Thymus (tissue), 11 donors: ENCODE results near the gene ENDOV. TPM values are rescaled to one million over a fixed set of nuclear protein-coding genes. Genes with fewer than 3 reads are reported as not detected.

Experiments
- DNase-seq, 9 donors: peaks; one replicate each; pipeline ENCODE4 v3.0.0-alpha.2; 2013; ENCODE audit warnings: low spot score in 9 of 9, low read depth in 6 of 9, missing footprints in 1 of 9
- H3K27ac ChIP-seq, 2 donors: one replicate each; pipeline ENCODE4 v1.5.1; 2013; ENCODE audit warnings: control low read depth in 1 of 2, low read depth in 1 of 2, low read length in 1 of 2, mild to moderate bottlenecking in 1 of 2, moderate library complexity in 1 of 2
- H3K27me3 ChIP-seq, 2 donors: one replicate each; pipeline ENCODE4 v1.5.1; 2013; ENCODE audit warnings: low read length in 1 of 2; ENCODE audit not compliant: control insufficient read depth in 2 of 2, insufficient read depth in 1 of 2
- H3K36me3 ChIP-seq, 2 donors: one replicate each; pipeline ENCODE4 v1.5.1; 2013; ENCODE audit warnings: low read length in 1 of 2, mild to moderate bottlenecking in 1 of 2, moderate library complexity in 1 of 2; ENCODE audit not compliant: control insufficient read depth in 2 of 2, insufficient read depth in 2 of 2
- H3K4me1 ChIP-seq, 2 donors: one replicate each; pipeline ENCODE4 v1.5.1; 2013; ENCODE audit warnings: low read length in 2 of 2; ENCODE audit not compliant: control insufficient read depth in 2 of 2, insufficient read depth in 2 of 2
- H3K4me3 ChIP-seq, 2 donors: one replicate each; pipeline ENCODE4 v1.5.1; 2013; ENCODE audit warnings: low read length in 2 of 2, control low read depth in 1 of 2, mild to moderate bottlenecking in 1 of 2
- H3K9me3 ChIP-seq, 2 donors: one replicate each; pipeline ENCODE4 v1.5.1; 2013; ENCODE audit warnings: low read length in 1 of 2, mild to moderate bottlenecking in 1 of 2; ENCODE audit not compliant: control insufficient read depth in 2 of 2, insufficient read depth in 1 of 2
- WGBS: extraction: QIAGEN DNeasy Blood & Tissue Kit; methylation state at CpG from one replicate; pipeline ENCODE4 v1.1.7; 2013; 5-methylcytosine and 5-hydroxymethylcytosine counted together
- polyA plus RNA-seq: library from polyadenylated mRNA; stranded (reverse); fragments of 200-250 nt; gene quantifications from one replicate; pipeline ENCODE4 v1.2.3, GENCODE V29; 2013
- total RNA-seq: library from RNA; stranded (reverse); fragments of 120-200 nt; gene quantifications from one replicate; pipeline ENCODE4 v1.2.4, GENCODE V29; 2013
- donor health status: healthy.

ENDOV gene
- total and polyA plus RNA-seq, 2 donors, result 8.3 to 20.7 TPM

DNA sequence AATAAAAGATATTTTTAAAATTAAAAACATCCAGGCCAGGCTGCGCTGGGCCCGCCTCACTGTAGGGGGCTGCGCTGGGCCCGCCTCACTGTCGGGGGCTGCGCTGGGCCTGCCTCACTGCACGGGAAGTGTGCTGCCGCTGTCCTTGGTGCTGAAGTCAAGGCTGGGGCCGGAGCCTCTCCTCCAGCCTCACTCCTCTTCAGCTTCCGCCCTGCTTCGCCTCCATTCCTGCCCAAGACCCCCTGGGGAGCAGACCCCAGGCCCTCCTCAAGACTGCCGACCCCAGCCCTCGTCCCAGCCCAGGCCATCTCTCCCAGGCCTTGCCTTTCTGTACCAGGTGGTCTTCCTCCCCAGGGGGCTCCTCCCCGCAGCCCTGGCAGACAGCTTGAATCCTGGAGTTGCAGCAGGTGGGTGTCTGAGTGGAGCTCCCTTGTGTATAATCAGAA, 26.2 kb downstream of the ENDOV start:
- no peak overlapping the region for H3K27ac ChIP-seq
- no peaks in the 10 kb centered on the region for H3K4me1 ChIP-seq
- peaks cover 0 to 48% of the 10 kb centered on the region in 2 donors for H3K27me3 ChIP-seq
- no peaks in the 10 kb centered on the region for H3K9me3 ChIP-seq
- no peaks in the 10 kb centered on the region for H3K36me3 ChIP-seq
- peak in 8 of 9 donors; percentile 46 to 86 (median 66) for DNase-seq
- WGBS, result 50% methylated on average over 14 of the region's 14 CpGs
- H3K4me3 ChIP-seq, result no peak overlapping the region

DNA sequence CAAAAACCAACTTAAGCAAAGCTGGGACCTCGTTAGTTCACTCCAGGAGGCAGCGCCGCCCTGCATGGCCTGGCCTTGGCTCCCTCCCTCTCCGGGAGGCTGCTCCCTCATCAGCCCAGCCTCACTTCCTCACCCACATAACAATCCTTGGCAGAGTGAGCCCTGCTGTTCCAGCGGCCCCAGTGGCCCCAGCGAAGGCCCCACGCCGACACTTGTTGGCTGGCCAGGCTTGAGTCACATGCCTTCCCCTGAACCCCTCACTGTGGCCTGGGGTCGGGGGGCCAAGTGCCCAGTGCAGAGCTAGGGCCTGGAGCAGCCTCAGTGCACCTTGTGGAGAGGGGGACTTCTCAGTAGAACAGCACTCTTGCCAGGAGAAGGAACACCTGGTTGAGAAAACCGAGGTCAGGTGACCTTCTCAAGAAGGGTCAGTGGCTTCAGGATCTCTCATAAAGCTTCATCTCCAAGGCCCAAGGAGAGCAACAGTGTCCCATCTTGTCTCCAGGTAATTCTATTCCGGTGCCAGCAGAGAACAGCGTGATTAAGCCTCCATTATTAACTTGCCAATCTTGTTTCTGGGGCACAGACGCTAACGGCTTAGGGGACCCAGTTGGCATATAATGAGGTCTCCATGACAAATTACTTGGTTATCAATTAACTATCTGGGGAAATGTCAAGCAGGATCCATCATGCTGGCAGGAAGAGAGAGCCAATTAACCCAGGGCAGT, 26.8 kb downstream of the ENDOV start:
- no peak for DNase-seq
- WGBS, result 97% methylated on average over 14 of the region's 14 CpGs
- Histone ChIP-seq H3K4me3 (no peak overlapping the region), H3K27me3 (peaks cover 0 to 54% of the 10 kb centered on the region in 2 donors), H3K27ac (no peak overlapping the region), H3K9me3 (no peaks in the 10 kb centered on the region), H3K4me1 (no peaks in the 10 kb centered on the region), H3K36me3 (no peaks in the 10 kb centered on the region)

DNA sequence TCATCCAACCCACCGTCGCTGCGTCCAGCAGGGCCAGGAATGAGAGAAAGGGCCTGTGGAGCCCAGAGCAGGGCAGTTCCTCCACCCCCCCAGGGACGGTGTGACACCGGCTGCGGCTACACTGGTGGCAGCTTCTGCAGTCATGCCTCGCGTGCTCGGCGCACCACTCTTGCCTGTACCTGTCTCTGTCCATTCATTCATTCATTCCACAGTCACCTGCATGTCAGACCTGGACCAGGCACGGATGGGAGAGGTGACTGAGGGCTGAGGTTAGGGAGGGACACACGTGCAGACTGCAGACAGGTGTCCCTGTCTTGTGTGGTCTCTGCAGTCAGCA, 27.3 kb downstream of the ENDOV start:
- no peak for DNase-seq
- H3K27me3 ChIP-seq, result peaks cover 0 to 58% of the 10 kb centered on the region in 2 donors

DNA sequence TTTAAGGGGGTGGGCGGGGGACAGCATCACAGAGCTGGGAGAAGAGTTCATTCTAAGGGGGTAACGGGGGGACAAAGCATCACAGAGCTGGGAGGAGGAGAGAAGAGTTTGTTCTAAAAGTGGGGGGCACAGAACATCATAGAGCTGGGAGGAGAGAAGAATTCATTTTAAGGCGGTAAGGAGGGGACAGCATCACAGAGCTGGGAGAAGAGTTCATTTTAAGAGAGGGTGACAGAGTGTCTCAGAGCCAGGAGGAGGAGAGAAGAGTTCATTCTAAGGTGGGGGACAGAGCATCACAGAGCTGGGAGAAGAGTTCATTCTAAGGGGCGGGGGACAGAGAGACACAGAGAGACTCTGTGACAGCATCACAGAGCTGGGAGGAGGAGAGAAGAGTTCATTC, 27.8 kb downstream of the ENDOV start:
- no peaks in the 10 kb centered on the region for H3K4me1 ChIP-seq
- H3K27ac ChIP-seq, result no peak overlapping the region
- no peaks in the 10 kb centered on the region for H3K36me3 ChIP-seq
- peaks cover 0 to 58% of the 10 kb centered on the region in 2 donors for H3K27me3 ChIP-seq
- WGBS, result 71% methylated on average over 4 of the region's 4 CpGs
- H3K4me3 ChIP-seq, result no peak overlapping the region
- H3K9me3 ChIP-seq, result no peaks in the 10 kb centered on the region
- DNase-seq, result no peak

More for the DNA sequence above, 27.3 kb downstream of the ENDOV start:
- Histone ChIP-seq H3K4me1 (no peaks in the 10 kb centered on the region), H3K27ac (no peak overlapping the region), H3K9me3 (no peaks in the 10 kb centered on the region), H3K36me3 (no peaks in the 10 kb centered on the region), H3K4me3 (no peak overlapping the region)
- WGBS, result 90% methylated on average over 12 of the region's 12 CpGs

DNA sequence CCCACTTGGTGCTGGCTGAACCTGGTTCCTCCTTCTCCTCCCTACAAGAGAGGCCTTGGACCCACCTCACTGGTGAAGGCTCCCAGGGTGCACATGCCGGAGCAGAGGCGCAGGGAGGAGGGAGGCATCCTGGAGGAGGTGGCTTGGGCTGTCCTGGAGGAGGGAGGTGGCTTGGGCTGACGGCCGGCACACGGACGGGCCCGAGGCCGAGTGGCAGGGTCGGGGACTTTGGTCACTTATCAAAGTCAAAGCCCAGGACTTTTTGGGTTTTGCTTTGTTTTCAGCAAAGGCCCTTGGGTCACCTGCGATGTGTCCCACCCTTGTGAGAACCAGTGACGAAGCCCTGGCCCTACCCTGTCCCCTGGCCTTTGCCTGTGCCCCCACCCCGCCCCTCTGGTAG, 28.5 kb downstream of the ENDOV start:
- H3K27ac ChIP-seq, result no peak overlapping the region
- H3K27me3 ChIP-seq, result peaks cover 0 to 62% of the 10 kb centered on the region in 2 donors
- DNase-seq, result no peak
- no peaks in the 10 kb centered on the region for H3K4me1 ChIP-seq
- no peaks in the 10 kb centered on the region for H3K36me3 ChIP-seq
- no peak overlapping the region for H3K4me3 ChIP-seq
- 58% methylated on average over 12 of the region's 12 CpGs for WGBS
- no peaks in the 10 kb centered on the region for H3K9me3 ChIP-seq

GRCh38 chr17:80443916-80444643, 29.1 kb downstream of the ENDOV start:
- WGBS, result 65% methylated on average over 31 of the region's 31 CpGs
- H3K4me3 ChIP-seq, result no peak overlapping the region
- peaks cover 0 to 65% of the 10 kb centered on the region in 2 donors for H3K27me3 ChIP-seq
- no peaks in the 10 kb centered on the region for H3K4me1 ChIP-seq
- H3K9me3 ChIP-seq, result no peaks in the 10 kb centered on the region
- no peaks in the 10 kb centered on the region for H3K36me3 ChIP-seq
- no peak for DNase-seq
- H3K27ac ChIP-seq, result no peak overlapping the region

GRCh38 chr17:80444644-80444979, 29.6 kb downstream of the ENDOV start:
- no peaks in the 10 kb centered on the region for H3K36me3 ChIP-seq
- H3K27ac ChIP-seq, result no peak overlapping the region
- H3K27me3 ChIP-seq, result peaks cover 0 to 71% of the 10 kb centered on the region in 2 donors
- H3K4me3 ChIP-seq, result no peak overlapping the region
- 80% methylated on average over 6 of the region's 6 CpGs for whole genome bisulfite sequencing
- H3K4me1 ChIP-seq, result no peaks in the 10 kb centered on the region
- no peaks in the 10 kb centered on the region for H3K9me3 ChIP-seq
- DNase-seq, result no peak

DNA sequence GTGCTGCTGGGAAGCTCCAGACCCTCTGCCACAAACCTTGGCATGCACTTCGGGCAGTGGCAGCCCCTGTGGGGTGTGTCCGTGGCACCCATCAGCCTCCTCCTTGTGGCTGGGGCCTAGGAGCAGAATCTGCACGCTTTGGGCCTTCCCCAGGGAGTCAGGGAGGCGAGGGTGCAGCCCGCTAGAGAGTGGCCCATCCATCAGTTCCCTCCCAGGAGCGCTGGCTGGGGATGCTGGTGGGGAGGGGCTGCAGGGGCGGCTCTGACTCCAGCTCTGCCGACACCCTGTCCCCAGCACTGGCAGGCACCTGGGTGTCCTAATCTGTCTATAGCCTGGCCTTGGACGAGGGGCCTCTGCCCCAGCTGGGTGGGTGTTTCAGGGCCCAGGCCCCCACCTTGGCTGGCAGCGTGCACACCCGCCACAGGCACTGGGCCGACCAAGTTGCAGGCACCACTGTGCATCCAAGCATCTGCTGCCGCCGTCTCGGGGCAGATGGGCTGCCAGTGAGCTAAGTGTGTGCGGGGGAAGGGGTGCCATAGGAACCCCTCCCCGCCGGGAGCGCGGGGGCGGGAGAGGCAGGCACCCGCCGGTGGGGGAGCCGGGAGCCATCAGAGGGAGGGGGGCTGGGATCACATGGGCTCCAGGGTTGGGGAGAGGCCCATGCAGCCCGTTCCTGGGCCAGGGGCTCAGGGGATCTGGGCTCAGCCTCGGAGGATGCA, 30.2 kb downstream of the ENDOV start:
- no peak overlapping the region for H3K4me3 ChIP-seq
- H3K4me1 ChIP-seq, result no peaks in the 10 kb centered on the region
- no peaks in the 10 kb centered on the region for H3K9me3 ChIP-seq
- H3K27me3 ChIP-seq, result peaks cover 0 to 76% of the 10 kb centered on the region in 2 donors
- H3K36me3 ChIP-seq, result no peaks in the 10 kb centered on the region
- DNase-seq, result no peak
- H3K27ac ChIP-seq, result no peak overlapping the region
- 83% methylated on average over 26 of the region's 26 CpGs for WGBS

DNA sequence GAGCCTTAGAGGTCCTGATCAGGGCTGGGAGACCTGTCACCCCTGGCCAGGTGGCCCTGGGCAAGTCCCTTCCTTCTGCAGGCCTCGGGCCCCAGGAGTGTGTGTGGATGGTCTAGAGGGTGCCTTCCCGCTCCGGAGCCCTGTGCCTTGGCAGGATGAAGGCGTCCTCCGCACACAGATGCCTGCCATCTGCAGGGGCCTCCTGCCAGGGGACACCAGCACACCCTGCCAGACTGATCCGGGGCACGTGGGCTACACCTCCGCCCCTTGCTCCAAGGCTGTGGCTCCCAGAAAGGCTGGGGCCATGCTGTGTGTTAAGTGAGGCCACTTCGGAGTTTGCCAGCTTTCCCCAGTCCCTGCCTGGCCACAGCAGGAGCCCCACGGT, 30.8 kb downstream of the ENDOV start:
- 92% methylated on average over 10 of the region's 10 CpGs for WGBS
- H3K27ac ChIP-seq, result no peak overlapping the region
- H3K36me3 ChIP-seq, result no peaks in the 10 kb centered on the region
- no peaks in the 10 kb centered on the region for H3K9me3 ChIP-seq
- no peak for DNase-seq
- H3K4me1 ChIP-seq, result no peaks in the 10 kb centered on the region
- peaks cover 0 to 81% of the 10 kb centered on the region in 2 donors for H3K27me3 ChIP-seq
- no peak overlapping the region for H3K4me3 ChIP-seq
